Neural cell (in vitro differentiated cells): ENCODE results near the gene FBXL15. TPM values are rescaled to one million over a fixed set of nuclear protein-coding genes. Genes with fewer than 3 reads are reported as not detected.

Experiments
- H2AFZ ChIP-seq: fragments of 200-600, 300-800 bp; sonication (generic), shearing (Covaris generic); 2 replicates; pipeline ENCODE4 v1.6.0; 2014; ENCODE audit warnings: low read depth, mild to moderate bottlenecking, antibody characterized with exemption, low read length, moderate library complexity
- H3F3A ChIP-seq: fragments of 200-600 bp; shearing (Covaris generic); 2 replicates; pipeline ENCODE4 v1.6.1; 2016; ENCODE audit warnings: mild to moderate bottlenecking, moderate library complexity, mixed read lengths, antibody characterized with exemption, low read length; ENCODE audit not compliant: insufficient read depth, poor library complexity, severe bottlenecking
- H3K27ac ChIP-seq: fragments of 200-600, 300-800 bp; sonication (generic), shearing (Covaris generic); 2 replicates; pipeline ENCODE4 v1.5.1; 2014; ENCODE audit warnings: mild to moderate bottlenecking, low read length, moderate library complexity
- H3K27me3 ChIP-seq: fragments of 300-800, 200-600 bp; sonication (generic), shearing (Covaris generic); 2 replicates; pipeline ENCODE4 v1.6.0; 2014; ENCODE audit warnings: mild to moderate bottlenecking, low read depth, low read length, moderate library complexity; ENCODE audit not compliant: insufficient read depth
- H3K36me3 ChIP-seq: fragments of 300-800, 200-600 bp; sonication (generic), shearing (Covaris generic); 2 replicates; pipeline ENCODE4 v1.5.1; 2014; ENCODE audit warnings: mild to moderate bottlenecking, antibody characterized with exemption, low read length, moderate library complexity; ENCODE audit not compliant: insufficient read depth
- H3K4me2 ChIP-seq: fragments of 300-800, 200-600 bp; sonication (generic), shearing (Covaris generic); 2 replicates; pipeline ENCODE4 v1.6.0; 2014; ENCODE audit warnings: mild to moderate bottlenecking, low read length
- H3K4me3 ChIP-seq: fragments of 300-800, 200-600 bp; sonication (generic), shearing (Covaris generic); 2 replicates; pipeline ENCODE4 v1.5.1; 2014; ENCODE audit warnings: mild to moderate bottlenecking, low read length, moderate library complexity
- H3K79me2 ChIP-seq: fragments of 200-600 bp; shearing (Covaris generic); replicated peaks from 2 replicates; pipeline ENCODE4 v1.6.0; 2014; ENCODE audit warnings: mild to moderate bottlenecking, low read length, moderate library complexity; ENCODE audit not compliant: insufficient read depth
- H3K9ac ChIP-seq: fragments of 300-800, 200-600 bp; sonication (generic), shearing (Covaris generic); 2 replicates; pipeline ENCODE4 v1.6.1; 2016; ENCODE audit warnings: mild to moderate bottlenecking, low read length, mixed read lengths
- H3K9me2 ChIP-seq: fragments of 200-600 bp; shearing (Covaris generic); 2 replicates; pipeline ENCODE4 v1.6.1; 2016; ENCODE audit warnings: mild to moderate bottlenecking, low read length, mixed read lengths; ENCODE audit not compliant: insufficient read depth
- H3K9me3 ChIP-seq: fragments of 200-600, 300-800 bp; sonication (generic), shearing (Covaris generic); 2 replicates; pipeline ENCODE4 v1.6.1; 2016; ENCODE audit warnings: mild to moderate bottlenecking, mixed run types, low read length, moderate library complexity, mixed read lengths
- H4K20me1 ChIP-seq: fragments of 200-600 bp; shearing (Covaris generic); 2 replicates; pipeline ENCODE4 v1.6.1; 2016; ENCODE audit warnings: mild to moderate bottlenecking, mixed run types; ENCODE audit not compliant: insufficient read depth
- CTCF ChIP-seq: fragments of 450-650 bp; IDR thresholded peaks from 2 replicates; pipeline ENCODE4 v1.5.1; 2014; ENCODE audit warnings: antibody characterized with exemption, mild to moderate bottlenecking, moderate library complexity; ENCODE audit not compliant: poor library complexity, severe bottlenecking
- EP300 ChIP-seq: fragments of 450-650 bp; conservative IDR thresholded peaks from 2 replicates; pipeline ENCODE4 v1.6.1; 2014; ENCODE audit warnings: antibody characterized with exemption, mild to moderate bottlenecking, moderate library complexity; ENCODE audit not compliant: poor library complexity, severe bottlenecking
- EZH2 ChIP-seq: fragments of 200-600, 300-800 bp; shearing (Covaris generic), sonication (generic); IDR thresholded peaks from 2 replicates; pipeline ENCODE4 v1.6.1; 2014; ENCODE audit warnings: antibody characterized with exemption, low read length, borderline replicate concordance, mild to moderate bottlenecking; ENCODE audit not compliant: insufficient read depth, poor library complexity, severe bottlenecking
- MXI1 ChIP-seq: fragments of 450-650 bp; conservative IDR thresholded peaks from 2 replicates; pipeline ENCODE4 v1.6.1; 2014; ENCODE audit warnings: antibody characterized with exemption, mild to moderate bottlenecking; ENCODE audit not compliant: poor library complexity, severe bottlenecking
- POLR2AphosphoS5 ChIP-seq: IDR thresholded peaks from 2 replicates; pipeline ENCODE4 v1.6.1; 2012
- RAD21 ChIP-seq: fragments of 450-650 bp; conservative IDR thresholded peaks from 2 replicates; pipeline ENCODE4 v1.6.1; 2014; ENCODE audit warnings: antibody characterized with exemption, mild to moderate bottlenecking, moderate library complexity
- REST ChIP-seq: IDR thresholded peaks from 2 replicates; pipeline ENCODE4 v1.6.1; 2012; ENCODE audit warnings: borderline replicate concordance
- SMC3 ChIP-seq: fragments of 450-650 bp; conservative IDR thresholded peaks from 2 replicates; pipeline ENCODE4 v1.6.1; 2014; ENCODE audit warnings: antibody characterized with exemption, mild to moderate bottlenecking, moderate library complexity; ENCODE audit not compliant: poor library complexity
- TAF1 ChIP-seq: IDR thresholded peaks from 2 replicates; pipeline ENCODE4 v1.6.1; 2012; ENCODE audit warnings: low read depth
- polyA plus RNA-seq: library from polyadenylated mRNA; depleted of rRNA; stranded (reverse); fragments of >200 nt; gene quantifications from 2 replicates; pipeline ENCODE4 v1.2.3, GENCODE V29; 2014

The FBXL15 gene
- polyA plus RNA-seq, 1 donor from 2014 or later: 37.8 TPM

GRCh38 chr10:102400076-102400475 is 20.6 kb upstream of the FBXL15 start:
- H3K9me3 ChIP-seq: no peaks in the 10 kb centered on the region
- no peak overlapping the region for H3K4me2 ChIP-seq
- no peak overlapping the region for H3K9ac ChIP-seq
- no peak overlapping the region for H3K4me3 ChIP-seq
- H3K36me3 ChIP-seq: no peaks in the 10 kb centered on the region
- H3K27ac ChIP-seq: no peak overlapping the region
- H3K27me3 ChIP-seq: peaks cover 9% of the 10 kb centered on the region
- H3F3A ChIP-seq: no peaks in the 10 kb centered on the region
- H3K79me2 ChIP-seq: no peaks in the 10 kb centered on the region
- TF ChIP-seq RAD21: no peak
- TF ChIP-seq TAF1: no peak
- no peak for TF ChIP-seq EP300
- no peak for TF ChIP-seq CTCF
- no peak for TF ChIP-seq EZH2
- TF ChIP-seq MXI1: no peak
- no peak for TF ChIP-seq SMC3
- TF ChIP-seq REST: no peak
- TF ChIP-seq POLR2AphosphoS5: no peak
- no peaks in the 10 kb centered on the region for H4K20me1 ChIP-seq
- no peak overlapping the region for H2AFZ ChIP-seq
- H3K9me2 ChIP-seq: no peaks in the 10 kb centered on the region

- no peaks in the 10 kb centered on the region for H3F3A ChIP-seq
- no peaks in the 10 kb centered on the region for H3K9me2 ChIP-seq
- no peaks in the 10 kb centered on the region for H3K9me3 ChIP-seq
- H3K9ac ChIP-seq: no peak overlapping the region
- no peaks in the 10 kb centered on the region for H4K20me1 ChIP-seq
- no peak overlapping the region for H3K4me2 ChIP-seq
- H3K4me3 ChIP-seq: no peak overlapping the region
- H3K36me3 ChIP-seq: no peaks in the 10 kb centered on the region
- no peak overlapping the region for H2AFZ ChIP-seq
- H3K27me3 ChIP-seq: peaks cover 3% of the 10 kb centered on the region
- H3K79me2 ChIP-seq: no peaks in the 10 kb centered on the region
- TF ChIP-seq TAF1: no peak
- TF ChIP-seq SMC3: no peak
- no peak for TF ChIP-seq CTCF
- TF ChIP-seq MXI1: no peak
- TF ChIP-seq POLR2AphosphoS5: no peak
- TF ChIP-seq EZH2: no peak
- no peak for TF ChIP-seq RAD21
- no peak overlapping the region for H3K27ac ChIP-seq
Observed at GRCh38 chr10:102400598-102401341, 19.9 kb upstream of the FBXL15 start.
